GM19324 (cell line): ENCODE data around the gene TEX14.

Experiments used
- ATAC-seq: cut with Tn5 transposase; IDR thresholded peaks from one replicate; pipeline ENCODE4 v1.9.1; 2021; ENCODE audit warnings: mild to moderate bottlenecking, moderate library complexity; ENCODE audit not compliant: unreplicated experiment, low FRiP score

The TEX14 gene

GRCh38 chr17:58531661-58532554, 159.9 kb downstream of the TEX14 start:
- ATAC-seq = no peak

DNA sequence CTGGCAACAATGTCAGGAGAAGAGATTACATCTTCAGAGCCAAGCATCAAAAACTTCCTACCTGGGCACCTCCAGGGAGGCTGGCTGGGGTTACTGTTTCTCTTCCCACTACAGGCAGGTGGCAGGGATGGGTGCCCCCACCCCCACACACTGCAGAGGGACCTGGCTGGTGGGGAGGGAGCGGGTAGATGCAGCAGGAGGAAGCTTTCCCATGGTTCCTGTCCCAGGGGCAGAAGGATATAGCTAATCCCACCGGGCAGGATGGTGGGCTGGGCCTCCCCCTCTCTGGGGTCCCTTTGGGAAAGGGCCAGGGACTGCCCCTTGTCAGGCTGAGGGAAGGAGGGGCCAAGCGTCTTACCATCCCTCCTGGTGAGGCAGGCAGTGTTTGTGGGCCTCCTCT, 160.7 kb downstream of the TEX14 start:
- no peak for ATAC-seq

GRCh38 chr17:58530655-58531054, 161.2 kb downstream of the TEX14 start:
- no peak for ATAC-seq

- ATAC-seq = no peak
Measured at GRCh38 chr17:58529275-58529674, 162.6 kb downstream of the TEX14 start.

DNA sequence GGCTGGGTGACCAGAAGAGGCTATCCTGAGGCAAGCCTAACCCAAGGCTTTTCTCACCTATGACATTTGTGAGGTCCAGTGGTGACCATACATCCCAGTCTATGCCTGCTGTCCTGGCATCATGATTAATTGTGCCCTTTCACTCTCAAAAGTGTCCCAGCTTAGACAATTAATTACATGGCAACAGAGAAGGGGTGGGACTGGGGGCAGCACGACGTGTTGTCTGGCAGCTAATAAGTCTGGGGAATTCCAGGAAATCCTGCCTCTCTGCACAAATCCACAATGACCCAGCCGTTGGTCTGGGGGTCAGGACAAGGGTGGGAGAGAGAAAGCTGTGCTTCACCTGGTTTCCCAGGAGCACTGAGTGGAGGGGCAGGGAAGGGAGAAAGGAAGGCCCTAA, 163.4 kb downstream of the TEX14 start:
- ATAC-seq = no peak

GRCh38 chr17:58527949-58528348, 163.9 kb downstream of the TEX14 start:
- ATAC-seq = no peak

DNA sequence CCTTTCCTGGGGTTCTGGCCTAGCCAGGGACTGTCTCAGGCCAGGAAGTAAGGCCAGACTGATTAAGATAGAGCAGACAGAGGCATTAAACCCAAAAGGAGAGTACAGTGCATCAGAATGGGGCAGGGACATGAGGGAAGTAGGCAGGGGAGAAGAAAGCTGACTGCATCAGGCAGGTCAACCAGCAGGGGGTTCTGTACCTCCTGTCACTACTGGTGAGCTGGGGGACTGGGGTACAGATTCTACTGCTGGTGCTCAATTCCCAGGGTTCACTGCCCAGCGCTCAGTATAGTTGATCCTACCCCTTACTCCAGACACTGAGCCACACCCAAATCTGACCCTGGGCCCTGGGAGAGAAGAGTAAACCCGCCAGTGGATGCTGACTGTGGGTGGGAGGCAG, 164.5 kb downstream of the TEX14 start:
- ATAC-seq = no peak

DNA sequence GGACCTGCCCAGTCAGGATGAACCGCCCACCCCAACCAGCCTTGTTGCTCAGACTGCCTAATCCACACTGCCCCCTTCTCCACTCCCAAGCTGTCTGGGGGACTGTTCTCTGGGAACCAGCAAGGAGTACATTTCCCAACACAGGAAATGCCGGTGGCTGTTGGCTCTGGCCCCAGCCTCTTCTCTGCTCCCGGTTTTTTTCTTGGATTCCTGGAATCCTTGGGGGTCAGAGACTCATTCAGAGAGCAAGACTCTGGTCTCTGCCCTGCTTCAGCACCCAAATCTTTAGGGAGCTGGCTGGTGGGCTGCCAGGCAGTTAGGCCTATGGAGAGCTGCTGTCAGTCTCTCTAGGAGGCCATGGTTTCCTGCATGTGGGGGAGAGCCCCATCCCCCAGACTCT, 166.6 kb downstream of the TEX14 start:
- ATAC-seq = no peak

GRCh38 chr17:58521680-58522079, 170.2 kb downstream of the TEX14 start:
- no peak for ATAC-seq

- no peak for ATAC-seq
Measured at GRCh38 chr17:58520843-58521430, 170.9 kb downstream of the TEX14 start.

- ATAC-seq = peak; percentile 89
Measured at GRCh38 chr17:58517928-58518609, 173.8 kb downstream of the TEX14 start.

- ATAC-seq = no peak
Measured at GRCh38 chr17:58517378-58517927, 174.4 kb downstream of the TEX14 start.

GRCh38 chr17:58516644-58517377, 175.0 kb downstream of the TEX14 start:
- no peak for ATAC-seq

- no peak for ATAC-seq
Measured at GRCh38 chr17:58515286-58515685, 176.6 kb downstream of the TEX14 start.

DNA sequence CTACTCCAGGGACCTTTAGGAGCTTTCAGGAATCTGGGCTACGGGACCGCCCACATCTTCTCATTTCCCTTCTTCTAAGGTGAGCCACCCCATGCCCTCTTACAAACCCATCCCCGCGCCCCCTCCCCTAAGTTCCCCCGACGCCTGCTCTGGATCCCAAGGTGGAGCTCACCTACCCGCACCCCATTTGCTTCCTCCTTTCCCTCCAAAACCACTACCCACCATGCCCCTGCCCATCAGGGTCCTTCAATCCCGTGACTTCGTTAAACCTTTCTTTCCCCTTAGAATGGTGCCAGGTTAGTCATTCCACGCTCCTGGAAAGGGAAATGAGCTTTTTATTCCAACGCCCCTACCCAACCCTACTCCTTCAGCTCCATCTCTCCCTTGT, 177.1 kb downstream of the TEX14 start:
- ATAC-seq = no peak

- ATAC-seq = no peak
Measured at GRCh38 chr17:58513965-58514769, 177.7 kb downstream of the TEX14 start, which contains the start of gene MTMR4. Gene MTMR4, minus strand, starts transcription at chr17:58514638. Its CDS starts 231 bp downstream, at chr17:58514407.

GRCh38 chr17:58513267-58513964, 178.4 kb downstream of the TEX14 start:
- no peak for ATAC-seq

GRCh38 chr17:58510075-58510474, 181.8 kb downstream of the TEX14 start:
- ATAC-seq = no peak
